ENCODE results near the gene FKBP1A. TPM values are rescaled to one million over a fixed set of nuclear protein-coding genes. Genes with fewer than 3 reads are reported as not detected.
A peak's percentile ranks its signal among the peaks of the same experiment; 100 is the strongest.

The FKBP1A gene
- total RNA-seq, 1 donor from 2014 or later = 124 TPM

GRCh38 chr20:1371202-1371782, 21.6 kb downstream of the FKBP1A start:
- H3K4me1 ChIP-seq = peaks cover 72% of the 10 kb centered on the region
- H3K4me3 ChIP-seq = no peak overlapping the region
- H3K9me3 ChIP-seq (replicated peaks) = no peaks in the 10 kb centered on the region
- intact Hi-C loops (cut with micrococcal nuclease) = no loop called here
- H3K27ac ChIP-seq (replicated peaks) = peak overlapping the region; percentile 75
- no peak for DNase-seq
- H3K36me3 ChIP-seq = peaks cover 34% of the 10 kb centered on the region
- H3K27me3 ChIP-seq (ENCODE audit: low read depth) = no peaks in the 10 kb centered on the region
- no peak for TF ChIP-seq CTCF (IDR thresholded peaks at IDR 0.05; ENCODE audit: borderline replicate concordance)

- intact Hi-C loops (cut with micrococcal nuclease) = no loop called here
- H3K27ac ChIP-seq (replicated peaks) = peak overlapping the region; percentile 75
- H3K36me3 ChIP-seq = peaks cover 34% of the 10 kb centered on the region
Observed at GRCh38 chr20:1370548-1371110, 22.2 kb downstream of the FKBP1A start.

GRCh38 chr20:1369970-1370369, 22.9 kb downstream of the FKBP1A start:
- intact Hi-C loops (cut with micrococcal nuclease) = no loop called here
- H3K4me3 ChIP-seq = no peak overlapping the region
- peak overlapping the region; percentile 75 for H3K27ac ChIP-seq (replicated peaks)
- no peak for TF ChIP-seq CTCF (IDR thresholded peaks at IDR 0.05; ENCODE audit: borderline replicate concordance)
- H3K36me3 ChIP-seq = peaks cover 38% of the 10 kb centered on the region
- H3K27me3 ChIP-seq (ENCODE audit: low read depth) = no peaks in the 10 kb centered on the region
- H3K4me1 ChIP-seq = peaks cover 59% of the 10 kb centered on the region
- no peak for DNase-seq
- no peaks in the 10 kb centered on the region for H3K9me3 ChIP-seq (replicated peaks)

More at GRCh38 chr20:1370548-1371110, 22.2 kb downstream of the FKBP1A start:
- no peak for TF ChIP-seq CTCF (IDR thresholded peaks at IDR 0.05; ENCODE audit: borderline replicate concordance)
- DNase-seq = no peak
- Histone ChIP-seq H3K27me3 (ENCODE audit: low read depth) (no peaks in the 10 kb centered on the region), H3K4me1 (peaks cover 66% of the 10 kb centered on the region), H3K4me3 (no peak overlapping the region), H3K9me3 (replicated peaks) (no peaks in the 10 kb centered on the region)

GRCh38 chr20:1368448-1369199, 24.2 kb downstream of the FKBP1A start:
- Histone ChIP-seq H3K27ac (replicated peaks) (no peak overlapping the region), H3K4me3 (no peak overlapping the region), H3K9me3 (replicated peaks) (no peaks in the 10 kb centered on the region), H3K36me3 (peaks cover 38% of the 10 kb centered on the region), H3K27me3 (ENCODE audit: low read depth) (no peaks in the 10 kb centered on the region), H3K4me1 (peaks cover 51% of the 10 kb centered on the region)
- TF ChIP-seq CTCF (IDR thresholded peaks at IDR 0.05; ENCODE audit: borderline replicate concordance) = no peak
- intact Hi-C loops (cut with micrococcal nuclease) = no loop called here
- no peak for DNase-seq

GRCh38 chr20:1367479-1367878, 25.4 kb downstream of the FKBP1A start:
- Histone ChIP-seq H3K27ac (replicated peaks) (no peak overlapping the region), H3K4me3 (no peak overlapping the region), H3K9me3 (replicated peaks) (no peaks in the 10 kb centered on the region), H3K27me3 (ENCODE audit: low read depth) (no peaks in the 10 kb centered on the region), H3K36me3 (peaks cover 30% of the 10 kb centered on the region), H3K4me1 (peaks cover 40% of the 10 kb centered on the region)
- no peak for TF ChIP-seq CTCF (IDR thresholded peaks at IDR 0.05; ENCODE audit: borderline replicate concordance)
- no peak for DNase-seq
- intact Hi-C loops (cut with micrococcal nuclease) = no loop called here

Data from left ventricle myocardium inferior (tissue), 1 donor.